Endometrium (tissue), 2 donors: ENCODE measurements around the gene ZDHHC11B.
"Not testable (repeated sequence)": the region's sequence is repeated elsewhere in the genome, so short reads cannot be mapped to it uniquely, and the experiment has no call there.

Experiments
- FAIRE-seq: peaks from 2 replicates; lab custom pipeline; 2012; peaks lifted over from hg19 to GRCh38; lab: Jason Lieb, UNC
- donor health status: control.
- donor health status: control.

The ZDHHC11B gene

DNA sequence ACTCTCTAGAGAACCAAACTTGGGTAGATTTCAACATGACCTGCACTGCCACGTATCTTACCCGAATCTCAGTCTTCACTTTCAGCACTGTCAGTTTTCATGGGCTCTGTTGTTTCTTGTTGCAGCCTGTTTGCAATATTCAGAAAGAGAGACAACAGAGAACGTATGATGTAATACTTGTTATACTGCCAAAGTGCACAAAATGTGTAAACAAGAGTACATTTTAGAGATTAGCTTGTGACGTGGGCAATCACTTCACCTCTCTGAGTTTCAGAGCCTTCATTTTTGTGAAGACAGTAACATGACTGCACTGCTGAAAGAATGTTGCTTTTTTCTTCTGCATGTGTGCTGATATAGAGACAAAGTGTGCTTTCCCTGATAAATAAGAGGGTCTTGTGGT, 67.8 kb downstream of the ZDHHC11B start:
- FAIRE-seq, result not testable (repeated sequence)

DNA sequence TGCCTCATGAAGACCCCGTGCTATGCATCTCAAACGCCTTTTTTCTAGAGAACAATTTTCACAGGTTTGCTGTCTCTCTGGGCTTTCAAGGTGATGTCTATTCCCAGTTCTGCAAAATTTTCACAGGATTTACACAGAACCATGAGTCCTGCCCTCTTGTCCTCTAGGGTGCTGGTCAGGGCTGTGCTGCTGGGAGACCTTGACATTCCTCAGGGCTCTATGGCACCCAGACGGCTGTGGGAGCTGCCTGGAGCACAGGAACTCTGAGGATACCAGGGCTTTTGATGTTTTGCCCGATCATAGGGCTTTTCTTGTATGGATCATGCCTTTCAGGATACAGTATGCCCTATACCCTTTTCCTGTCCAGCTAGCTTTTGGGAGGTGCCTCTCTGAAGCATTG, 68.9 kb downstream of the ZDHHC11B start:
- not testable (repeated sequence) for FAIRE-seq

DNA sequence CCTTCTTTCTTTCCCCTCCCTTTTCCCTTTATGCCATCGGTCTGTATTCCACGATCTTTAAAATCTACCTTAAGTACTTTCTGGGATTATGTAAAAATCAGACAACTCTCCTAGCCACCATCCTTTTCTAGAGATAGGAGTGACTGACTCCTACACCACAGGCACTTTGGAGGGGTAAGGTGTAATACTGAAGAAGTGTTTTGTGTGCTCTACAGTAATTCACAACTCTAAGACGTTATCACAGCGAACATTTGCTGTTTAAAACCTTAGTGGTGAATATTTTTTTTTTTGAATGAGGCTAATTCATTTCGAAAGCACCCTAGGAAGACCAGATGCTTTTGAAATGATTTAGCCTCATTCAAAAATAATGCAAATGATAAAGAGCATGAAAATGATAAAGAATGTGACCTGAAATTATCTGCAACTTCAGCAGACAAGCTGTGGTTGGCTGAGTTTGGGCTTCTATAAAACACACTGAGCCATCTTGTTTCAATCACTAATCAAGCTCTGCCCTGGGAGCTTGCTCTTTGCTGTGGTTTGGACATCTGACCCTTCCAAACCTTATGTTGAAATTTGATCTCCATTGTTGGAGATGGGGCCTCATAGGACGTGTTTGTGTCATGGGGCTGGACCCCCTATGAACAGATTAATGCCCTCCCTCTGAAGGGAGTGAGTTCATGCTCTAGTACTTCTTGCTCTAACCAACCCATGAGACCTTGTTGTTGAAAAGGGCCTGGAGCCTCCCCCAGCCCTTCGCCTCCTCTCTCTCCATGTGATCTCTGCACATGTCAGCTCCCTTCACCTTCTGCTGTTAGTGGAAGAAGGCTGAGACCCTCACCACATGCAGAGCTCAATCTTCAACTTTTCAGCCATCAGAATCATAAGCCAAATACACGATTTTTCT, 70.1 kb downstream of the ZDHHC11B start:
- not testable (repeated sequence) for FAIRE-seq

DNA sequence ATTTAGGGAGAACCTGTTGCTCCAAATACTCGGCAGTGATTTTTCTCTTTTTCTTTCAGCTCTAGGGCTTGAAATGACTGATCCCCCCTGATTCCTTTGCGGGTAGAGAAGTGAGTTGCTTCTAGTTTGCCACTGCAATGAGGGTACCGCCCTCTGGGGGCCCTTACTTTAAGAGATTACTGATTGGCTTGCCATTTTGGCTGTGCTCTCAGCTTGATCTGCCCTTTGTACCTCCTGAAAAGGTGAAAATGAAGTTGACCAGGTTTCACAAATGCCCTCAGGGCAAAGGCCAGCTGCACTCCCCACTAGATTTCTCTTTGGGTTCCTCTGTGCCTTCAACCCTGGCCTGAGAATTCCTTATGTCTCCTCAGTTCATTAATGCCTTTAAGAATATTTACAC, 70.8 kb downstream of the ZDHHC11B start:
- FAIRE-seq, result not testable (repeated sequence)

DNA sequence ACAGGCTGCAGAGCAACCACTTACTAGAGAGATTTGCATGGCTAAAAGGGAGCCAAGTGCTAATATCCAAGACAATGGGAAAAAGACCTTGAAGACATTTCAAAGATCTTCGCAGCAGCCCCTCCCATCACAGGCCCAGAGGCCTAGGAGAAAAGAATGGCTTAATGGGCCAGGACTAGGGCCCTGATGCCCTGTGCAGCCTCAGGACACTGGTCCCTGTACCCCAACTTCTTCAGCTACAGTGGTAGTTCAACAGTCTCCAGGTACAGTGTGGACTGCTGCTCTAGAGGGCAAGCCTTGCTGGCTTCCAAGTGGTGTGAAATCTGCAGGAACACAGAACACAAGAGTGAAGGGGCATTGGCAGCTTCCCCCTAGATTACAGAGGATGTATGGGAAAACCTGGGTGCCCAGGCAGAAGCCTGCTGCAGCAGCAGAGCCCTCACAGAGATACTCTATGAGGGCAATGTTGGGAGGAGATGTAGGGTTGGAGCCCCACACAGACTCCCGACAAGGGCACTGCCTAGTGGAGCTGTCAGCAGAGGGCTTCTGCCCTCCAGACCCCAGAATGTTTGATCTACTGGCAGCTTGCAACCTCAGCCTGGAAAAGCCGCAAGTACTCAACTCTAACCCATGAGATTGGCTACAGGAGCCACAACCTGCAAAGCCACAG, 75.5 kb downstream of the ZDHHC11B start:
- FAIRE-seq, result not testable (repeated sequence)

DNA sequence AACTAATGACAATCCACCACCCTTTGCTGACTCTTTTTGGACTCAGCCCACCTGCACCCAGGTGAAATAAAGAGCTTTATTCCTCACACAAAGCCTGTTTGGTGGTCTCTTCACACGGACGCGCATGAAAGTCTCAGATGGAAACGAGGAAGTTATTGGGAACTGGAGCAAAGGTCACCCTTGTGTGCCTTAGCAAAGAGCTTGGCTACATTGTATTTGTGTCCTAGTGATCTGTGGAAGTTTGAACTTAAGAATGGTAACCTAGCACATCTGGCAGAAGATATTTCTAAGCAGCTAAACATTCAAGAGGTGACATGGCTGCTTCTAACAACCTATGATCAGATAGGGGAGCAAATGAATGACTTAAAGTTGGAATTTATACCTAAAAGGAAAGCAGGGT, 76.2 kb downstream of the ZDHHC11B start:
- FAIRE-seq, result not testable (repeated sequence)

DNA sequence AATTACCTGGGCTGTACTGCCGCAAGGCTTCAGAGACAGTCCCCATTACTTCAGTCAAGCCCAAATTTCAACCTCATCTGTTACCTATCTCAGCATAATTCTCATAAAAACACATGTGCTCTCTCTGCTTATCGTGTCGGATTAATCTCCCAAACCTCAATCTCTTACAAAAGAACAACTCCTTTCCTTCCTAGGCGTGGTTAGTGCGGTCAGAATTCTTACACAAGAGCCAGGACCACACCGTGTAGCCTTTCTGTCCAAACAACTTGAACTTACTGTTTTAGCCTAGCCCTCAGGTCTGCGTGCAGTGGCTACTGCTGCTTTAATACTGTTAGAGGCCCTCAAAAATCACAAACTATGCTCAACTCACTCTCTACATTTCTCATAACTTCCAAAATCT, 78.4 kb downstream of the ZDHHC11B start:
- FAIRE-seq, result not testable (repeated sequence)

DNA sequence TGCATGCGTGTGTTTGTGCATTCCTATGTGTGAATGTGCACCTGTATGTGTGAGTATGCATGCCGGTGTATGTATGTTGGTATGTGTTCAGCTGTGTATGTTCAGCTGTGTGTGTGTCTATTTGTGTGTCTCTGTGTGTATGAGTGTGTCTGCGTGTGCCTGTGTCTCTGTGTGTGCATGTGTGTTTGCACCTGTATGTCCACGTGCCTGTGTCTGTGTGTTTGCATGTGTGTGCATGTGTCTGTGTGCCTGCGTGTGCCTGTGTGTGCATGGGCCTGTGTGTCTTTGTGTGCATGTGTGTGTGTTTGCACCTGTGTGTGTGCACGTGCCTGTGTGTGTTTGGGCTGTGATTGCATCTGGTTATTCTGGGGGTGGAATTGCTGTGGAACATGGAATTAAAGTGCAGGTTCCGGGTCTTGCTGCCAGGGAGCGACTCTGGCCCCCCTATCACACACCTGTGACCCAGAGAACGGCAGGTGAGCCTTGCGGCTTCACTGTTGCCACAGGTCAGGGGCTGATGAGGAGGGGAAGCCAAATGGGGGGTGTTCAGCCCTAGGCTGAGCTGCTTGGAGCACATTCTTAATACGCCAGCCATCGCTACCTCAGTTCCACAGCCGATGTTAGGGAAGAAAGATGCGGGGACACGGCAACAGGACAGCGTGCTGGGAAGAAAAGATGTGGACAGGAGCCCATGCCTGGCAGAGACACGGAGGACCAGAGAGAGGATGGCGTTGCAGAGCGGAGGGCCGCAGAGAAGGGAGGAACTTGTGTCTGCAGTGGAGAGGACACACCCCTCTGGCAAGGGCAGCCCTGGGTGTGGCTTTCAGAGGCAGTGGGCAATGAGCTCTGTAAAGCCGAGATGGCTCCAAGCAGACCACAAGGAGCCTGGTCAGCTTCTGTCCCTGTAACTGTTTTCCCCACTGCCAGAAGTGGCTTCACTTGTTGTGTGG, 87.5 kb downstream of the ZDHHC11B start:
- not testable (repeated sequence) for FAIRE-seq

DNA sequence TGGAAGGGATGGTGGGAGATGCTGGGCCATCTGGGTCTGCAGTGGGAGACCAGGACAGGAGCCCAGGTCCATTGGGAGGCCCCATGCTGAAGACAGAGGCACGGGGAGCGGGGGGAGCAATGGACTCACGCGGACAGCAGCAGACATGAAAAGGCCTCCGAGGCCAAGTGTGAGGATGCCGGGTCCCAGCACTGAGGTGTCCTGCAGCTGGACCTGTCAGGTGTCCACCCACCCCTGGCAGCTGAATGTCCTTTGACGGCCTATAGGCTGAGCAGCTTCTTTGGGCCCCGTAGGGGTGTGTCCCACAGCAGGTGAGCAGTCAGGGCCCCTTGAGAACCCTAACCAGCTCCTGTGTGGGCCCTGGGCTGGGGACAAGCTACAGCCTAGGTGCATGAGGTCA, 88.3 kb downstream of the ZDHHC11B start:
- not testable (repeated sequence) for FAIRE-seq

DNA sequence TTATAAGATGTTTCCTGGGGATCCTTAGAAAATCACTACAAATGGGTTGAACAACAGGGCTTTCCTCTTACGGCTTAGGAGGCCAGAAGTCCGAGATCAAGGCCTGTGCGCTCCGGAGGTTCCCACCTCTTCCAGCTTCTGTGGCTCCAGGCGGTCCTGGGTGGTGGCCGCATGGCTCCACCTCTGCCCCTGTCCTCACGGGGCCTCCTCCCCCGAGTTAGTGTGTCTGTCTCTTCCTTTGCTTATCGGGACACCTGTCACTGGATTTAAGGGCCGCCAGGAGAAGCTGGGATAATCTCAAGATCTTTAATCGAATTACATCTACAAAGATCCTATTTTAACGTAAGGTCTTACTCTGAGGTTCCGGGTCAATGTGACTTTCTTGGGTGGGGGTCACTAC, 89.1 kb downstream of the ZDHHC11B start:
- not testable (repeated sequence) for FAIRE-seq

DNA sequence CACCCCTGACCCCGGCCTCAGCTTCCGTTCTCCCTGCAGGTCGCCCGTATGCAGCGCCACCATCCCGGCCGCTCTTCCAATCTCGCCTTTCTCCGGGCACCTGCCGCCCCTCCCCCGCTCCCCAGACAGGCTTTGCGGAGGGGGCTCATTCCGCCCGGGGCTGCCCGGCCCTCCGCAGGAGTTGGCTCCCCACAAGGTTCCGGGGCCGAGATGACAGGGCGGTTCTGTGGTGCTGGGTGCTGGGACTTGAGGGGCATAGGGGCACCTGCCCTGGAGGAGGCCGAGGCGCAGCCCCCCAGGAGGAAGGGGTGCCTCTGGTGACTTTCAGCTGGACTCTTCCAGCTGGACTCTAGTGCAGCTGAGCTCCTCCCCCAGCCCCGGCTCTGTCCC, 90.5 kb downstream of the ZDHHC11B start:
- FAIRE-seq, result not testable (repeated sequence)

DNA sequence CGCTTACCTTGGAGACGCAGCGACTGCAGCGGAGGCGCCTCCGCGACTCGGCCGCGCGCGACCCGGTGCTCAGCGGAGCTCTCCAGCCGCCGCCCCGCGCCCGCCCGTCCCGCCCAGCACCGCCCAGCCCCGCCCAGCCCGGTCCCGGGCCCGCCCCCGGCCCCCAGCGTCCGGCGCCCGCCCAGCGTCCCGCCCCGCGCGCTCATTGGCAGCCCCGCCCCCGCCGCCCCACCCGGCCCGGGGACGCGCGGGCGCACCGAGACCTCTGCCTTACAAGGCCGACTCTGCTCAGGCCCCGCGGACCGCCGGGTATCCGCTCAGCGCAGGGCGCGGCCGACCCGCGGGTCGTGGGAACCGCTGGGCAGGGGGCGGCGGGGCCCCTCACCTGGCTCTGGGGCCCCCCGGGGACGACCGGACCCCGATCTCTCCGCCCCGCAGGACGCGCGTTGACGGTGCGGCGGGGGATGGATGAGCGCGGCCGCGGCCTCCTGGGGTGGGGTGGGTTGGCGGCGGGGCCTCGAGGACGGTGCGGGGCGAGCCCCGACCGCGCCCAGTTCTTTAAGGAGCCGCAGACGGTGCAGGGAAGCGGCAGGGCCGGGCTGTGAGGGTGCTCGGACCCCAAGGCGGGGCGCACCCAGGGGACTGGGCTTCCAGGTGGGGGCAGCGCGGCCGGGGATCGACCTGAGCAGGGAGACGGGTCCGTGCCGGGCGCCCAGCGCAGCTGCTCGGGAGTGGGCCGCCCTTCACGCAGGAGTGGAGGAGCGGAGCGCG, 91.1 kb downstream of the ZDHHC11B start, which contains the start of gene TPPP:
TSS of gene TPPP (minus strand) at position 82 of the 771 bp plus-strand sequence. CDS start 15,292 bp downstream, outside the sequence.
- not testable (repeated sequence) for FAIRE-seq

DNA sequence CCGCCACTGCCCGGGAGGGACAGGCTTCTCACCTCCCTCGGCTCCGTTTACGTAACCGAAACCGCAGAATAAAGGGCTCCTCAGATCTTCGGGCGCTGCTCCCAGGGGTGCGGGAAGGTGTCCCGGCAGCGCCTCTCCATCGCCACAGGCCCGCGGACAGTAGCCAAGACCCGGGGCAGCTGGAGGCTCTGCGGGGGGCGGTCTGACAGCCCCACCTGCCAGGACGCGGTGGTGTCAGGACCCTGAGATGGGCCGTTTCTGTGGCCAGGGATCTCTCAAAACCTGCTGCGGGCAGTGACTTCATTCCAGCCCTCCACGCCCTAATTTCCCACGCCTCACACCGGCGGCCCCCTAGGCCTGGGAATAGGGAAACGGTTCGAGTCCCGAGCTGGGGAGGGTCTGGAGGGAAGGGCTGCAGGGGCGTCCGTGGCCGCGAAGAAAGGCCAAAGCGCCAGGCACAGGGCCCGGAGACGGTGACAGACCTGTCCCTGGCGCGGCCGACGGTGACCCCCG, 91.9 kb downstream of the ZDHHC11B start:
- FAIRE-seq, result not testable (repeated sequence)

DNA sequence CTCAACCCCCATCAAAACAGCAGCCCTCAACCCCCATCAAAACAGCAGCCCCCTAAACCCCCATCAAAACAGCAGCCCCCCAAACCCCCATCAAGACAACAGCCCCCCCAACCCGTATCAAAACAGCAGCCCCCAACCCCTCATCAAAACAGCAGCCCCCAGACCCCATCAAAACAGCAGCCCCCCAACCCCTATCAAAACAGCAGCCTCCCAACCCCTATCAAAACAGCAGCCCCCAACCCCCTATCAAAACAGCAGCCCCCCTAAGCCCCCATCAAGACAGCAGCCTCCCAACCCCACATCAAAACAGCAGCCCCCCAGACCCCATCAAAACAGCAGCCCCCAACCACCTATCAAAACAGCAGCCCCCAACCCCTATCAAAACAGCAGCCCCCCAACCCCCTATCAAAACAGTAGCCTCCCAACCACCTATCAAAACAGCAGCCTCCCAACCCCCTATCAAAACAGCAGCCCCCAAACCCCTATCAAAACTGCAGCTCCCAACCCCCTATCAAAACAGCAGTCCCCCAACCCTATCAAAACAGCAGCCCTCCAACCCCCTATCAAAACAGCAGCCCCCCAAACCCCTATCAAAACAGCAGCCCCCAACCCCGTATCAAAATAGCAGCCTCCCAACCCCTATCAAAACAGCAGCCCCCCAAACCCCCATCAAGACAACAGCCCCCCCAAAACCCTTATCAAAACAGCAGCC, 92.6 kb downstream of the ZDHHC11B start:
- no peak for FAIRE-seq

DNA sequence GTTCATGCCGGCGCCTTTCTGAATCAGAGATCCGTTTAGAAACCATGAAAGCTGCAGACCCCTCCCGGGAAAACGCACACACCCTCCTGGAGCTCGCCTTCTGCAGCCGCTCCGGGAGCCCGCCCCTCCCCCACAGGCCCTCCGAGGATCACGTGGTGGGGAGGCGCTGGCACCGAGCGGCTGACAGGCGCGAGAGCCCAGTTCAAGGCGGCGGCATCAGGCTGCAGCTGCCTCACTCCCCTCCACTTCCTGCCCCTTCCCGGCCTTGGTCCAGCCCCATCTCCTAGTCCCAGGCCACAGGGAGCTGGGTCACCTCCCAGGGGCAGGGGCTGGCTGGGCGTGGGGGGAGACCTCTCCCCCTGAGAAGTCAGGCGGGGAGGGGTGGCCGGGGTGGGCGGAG, 93.5 kb downstream of the ZDHHC11B start:
- not testable (repeated sequence) for FAIRE-seq

DNA sequence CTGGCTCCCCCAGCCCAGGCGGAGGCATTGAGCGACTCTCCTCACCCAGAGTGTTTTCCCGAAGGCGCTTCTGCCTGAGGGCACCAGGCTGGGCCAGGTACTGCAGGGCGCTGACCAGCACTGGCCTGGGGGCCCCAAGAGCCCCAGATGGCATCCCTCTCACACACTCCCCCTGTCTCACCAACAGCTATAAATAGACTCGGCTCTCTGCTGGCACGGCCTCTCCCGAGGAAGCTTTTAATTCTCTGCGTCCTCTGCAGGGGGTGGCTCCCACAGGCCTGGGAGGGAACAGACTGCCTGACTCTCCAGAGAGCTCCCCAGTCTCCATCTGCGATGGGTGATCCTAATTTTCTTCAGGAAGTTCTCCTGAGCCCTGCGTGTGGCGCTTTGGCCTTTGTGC, 94.2 kb downstream of the ZDHHC11B start:
- not testable (repeated sequence) for FAIRE-seq

DNA sequence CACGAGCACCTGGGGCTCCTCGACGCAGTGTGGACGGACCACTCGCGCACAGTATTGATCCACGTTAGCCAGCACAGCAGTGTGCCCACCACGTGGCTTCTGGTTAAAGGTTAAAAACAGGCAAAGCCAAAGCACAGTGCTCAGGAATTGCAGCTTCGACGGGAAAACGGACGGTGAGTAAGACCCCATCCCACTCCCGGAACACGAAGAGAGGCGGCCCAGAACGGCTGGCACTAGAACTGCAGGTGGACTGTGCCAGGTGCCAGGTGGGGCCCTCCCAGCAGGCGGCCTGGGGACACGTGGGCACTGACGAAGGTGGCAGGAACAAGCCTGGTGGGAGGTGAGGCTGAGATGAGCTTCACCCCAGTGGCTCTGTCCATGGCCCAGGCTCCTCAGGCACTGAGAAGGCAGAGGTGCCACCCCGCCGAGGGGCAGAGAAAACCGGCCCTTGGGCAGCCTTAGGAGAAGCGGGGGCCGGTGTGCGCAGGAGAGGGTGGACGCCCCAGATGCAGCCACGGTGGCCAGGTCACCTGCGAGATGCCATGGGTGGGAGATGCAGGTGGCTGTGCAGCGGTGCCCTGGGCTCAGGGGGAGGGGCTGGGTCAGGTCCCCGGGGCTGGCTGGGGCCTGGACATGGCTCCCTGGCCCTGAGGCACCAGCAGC, 96.0 kb downstream of the ZDHHC11B start:
- FAIRE-seq, result not testable (repeated sequence)

DNA sequence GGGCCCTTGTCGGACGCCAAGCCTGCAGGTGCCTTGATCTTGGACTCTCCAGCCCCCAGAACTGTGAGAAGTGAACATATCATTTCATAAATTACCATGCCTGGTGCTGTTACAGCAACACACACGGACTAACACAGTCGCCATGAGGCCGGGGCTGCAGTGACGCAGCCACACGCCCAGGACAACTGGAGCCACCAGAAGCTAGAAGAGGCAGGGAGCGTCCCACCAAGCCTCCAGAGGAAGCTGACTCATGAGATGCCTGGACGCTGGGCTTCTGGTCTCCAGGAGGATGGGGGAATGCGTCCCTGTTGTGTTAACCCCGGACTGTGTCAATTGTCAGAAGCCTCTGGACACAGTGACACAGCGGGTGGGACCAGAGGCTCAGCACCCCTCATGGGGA, 97.6 kb downstream of the ZDHHC11B start:
- FAIRE-seq, result not testable (repeated sequence)

DNA sequence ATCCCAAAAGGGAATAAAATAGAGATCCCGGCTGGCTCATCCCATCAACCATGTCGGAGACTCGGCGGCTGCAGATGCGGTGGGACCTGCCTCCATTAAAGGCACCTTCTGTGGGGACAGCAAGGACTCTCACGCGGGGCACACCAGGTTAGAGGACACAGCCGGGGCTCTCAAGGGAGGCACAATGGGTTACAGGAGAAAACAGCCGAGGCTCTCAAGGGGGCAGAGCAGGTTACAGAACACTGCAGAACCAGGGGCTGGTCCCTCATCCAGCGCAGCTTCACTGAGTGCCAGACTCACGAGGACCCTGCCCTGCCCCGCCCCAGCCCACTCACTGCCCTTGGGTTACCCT, 98.4 kb downstream of the ZDHHC11B start:
- FAIRE-seq, result not testable (repeated sequence)
